HepG2 (cell line): Measurements from ENCODE around the gene HECTD4. TPM values are rescaled to one million over a fixed set of nuclear protein-coding genes. Genes with fewer than 3 reads are reported as not detected.

ENCODE experiments used
- ATAC-seq: fragments of 200-7000 bp; cut with Tn5 transposase; 3 replicates; pipeline ENCODE4 v1.9.1; 2020; ENCODE audit warnings: mild to moderate bottlenecking, moderate library complexity
- BruUV-seq: library from RNA; stranded (reverse); fragments of 400-500 nt; replicated peaks from 2 replicates; lab custom pipeline; 2021; lab: Mats Ljungman, UMichigan
- CTCF ChIA-PET: fragments of 300-600 bp; formaldehyde crosslinking; extraction: SDS; loops from one replicate; lab custom pipeline; 2021; ENCODE audit warnings: low total read pairs, inconsistent platforms, low intra/inter-chr PET ratio; lab: Yijun Ruan, JAX
- POLR2A ChIA-PET: fragments of 350-600 bp; sonication (Branson Sonifier 250); formaldehyde crosslinking; loops from one replicate; lab custom pipeline; 2020; ENCODE audit warnings: antibody characterized with exemption, inconsistent platforms; lab: Yijun Ruan, JAX
- DNase-seq: peaks from one replicate; pipeline ENCODE4 v3.0.0-alpha.2; 2015; ENCODE audit warnings: low spot score
- FAIRE-seq: peaks from 3 replicates; lab custom pipeline; 2011; peaks lifted over from hg19 to GRCh38; lab: Jason Lieb, UNC
- H2AFZ ChIP-seq: one replicate; pipeline ENCODE4 v1.6.1; 2011; ENCODE audit warnings: low read length, inconsistent platforms
- H3K27ac ChIP-seq: fragments of 300-600 bp; 3 replicates; pipeline ENCODE4 v1.8.0; 2011; ENCODE audit warnings: mixed run types, mild to moderate bottlenecking, mixed read lengths, low read length, inconsistent platforms; ENCODE audit not compliant: insufficient read depth; ENCODE audit errors: extremely low read length
- H3K27me3 ChIP-seq, 2 experiments: fragments of 200-600 bp in 1 of 2; 2 replicates in 1 of 2; 3 replicates in 1 of 2; pipeline versions ENCODE4 v1.6.0 to v1.8.0; 2011; ENCODE audit warnings: low read length in 2 of 2, mild to moderate bottlenecking in 2 of 2, moderate library complexity in 2 of 2, inconsistent platforms in 1 of 2; ENCODE audit not compliant: insufficient read depth in 2 of 2, control insufficient read depth in 1 of 2
- H3K36me3 ChIP-seq, 2 experiments: fragments of 200-600 bp in 1 of 2; replicated peaks in 1 of 2; 2 replicates in 1 of 2; 3 replicates in 1 of 2; pipeline versions ENCODE4 v1.5.1 to v1.8.0; 2011; ENCODE audit warnings: low read length in 2 of 2, inconsistent platforms in 1 of 2; ENCODE audit not compliant: insufficient read depth in 2 of 2, control insufficient read depth in 1 of 2
- H3K4me1 ChIP-seq: 2 replicates; pipeline ENCODE4 v1.5.1; 2012; ENCODE audit warnings: low read length, inconsistent platforms; ENCODE audit not compliant: insufficient read depth
- H3K4me2 ChIP-seq: 2 replicates; pipeline ENCODE4 v1.6.0; 2011; ENCODE audit warnings: low read depth, low read length, inconsistent platforms
- H3K4me3 ChIP-seq, 3 experiments: fragments of 200-600 bp in 1 of 3; sonication (generic), shearing (Covaris generic) in 1 of 3; replicated peaks in 1 of 3; 2 replicates each; pipeline ENCODE4 v1.5.1; 2011 to 2016; ENCODE audit warnings: low read length in 3 of 3, inconsistent platforms in 2 of 3, low read depth in 2 of 3, mild to moderate bottlenecking in 2 of 3, control low read depth in 1 of 3, mixed read lengths in 1 of 3; ENCODE audit not compliant: insufficient read depth in 1 of 3
- H3K79me2 ChIP-seq: one replicate; pipeline ENCODE4 v1.6.1; 2011; ENCODE audit warnings: low read length, inconsistent platforms; ENCODE audit not compliant: insufficient read depth
- H3K9ac ChIP-seq: 2 replicates; pipeline ENCODE4 v1.6.0; 2011; ENCODE audit warnings: mild to moderate bottlenecking, low read depth, low read length, inconsistent platforms; ENCODE audit not compliant: insufficient read depth
- H3K9me3 ChIP-seq: 2 replicates; pipeline ENCODE4 v1.5.1; 2012; ENCODE audit warnings: mild to moderate bottlenecking, low read length
- H4K20me1 ChIP-seq: 2 replicates; pipeline ENCODE4 v1.6.0; 2011; ENCODE audit warnings: inconsistent platforms, mild to moderate bottlenecking, low read length, moderate library complexity; ENCODE audit not compliant: insufficient read depth
- EP300 ChIP-seq, 3 experiments: sonication (generic) in 1 of 3; formaldehyde crosslinking in 1 of 3; IDR thresholded peaks; 2 replicates each; pipeline versions ENCODE4 v1.5.1 to v1.6.1; 2011 to 2020; ENCODE audit warnings: low read depth in 2 of 3, low read length in 2 of 3, borderline replicate concordance in 1 of 3, improper control_type of control experiment in 1 of 3, mild to moderate bottlenecking in 1 of 3, missing genetic modification reagents in 1 of 3, moderate library complexity in 1 of 3
- KAT8 ChIP-seq: IDR thresholded peaks from 2 replicates; pipeline ENCODE4 v1.6.1; 2016; ENCODE audit warnings: missing genetic modification reagents, missing compliant biosample characterization
- KDM3A ChIP-seq: IDR thresholded peaks from 2 replicates; pipeline ENCODE4 v1.6.1; 2018; ENCODE audit warnings: low read depth, missing compliant biosample characterization
- MAF1 ChIP-seq: sonication (generic); formaldehyde crosslinking; IDR thresholded peaks from 2 replicates; pipeline ENCODE4 v1.5.0; 2020; ENCODE audit warnings: missing genetic modification reagents, borderline replicate concordance
- NFIC ChIP-seq: IDR thresholded peaks from 2 replicates; pipeline ENCODE4 v1.6.1; 2012; ENCODE audit warnings: mild to moderate bottlenecking, low read length, inconsistent platforms
- PAXIP1 ChIP-seq: sonication (generic); formaldehyde crosslinking; conservative IDR thresholded peaks from 2 replicates; pipeline ENCODE4 v1.4.0; 2020; ENCODE audit warnings: mild to moderate bottlenecking, missing genetic modification reagents, moderate library complexity
- POGZ ChIP-seq: sonication (generic); formaldehyde crosslinking; IDR thresholded peaks from 2 replicates; pipeline ENCODE4 v1.4.0; 2020; ENCODE audit warnings: mild to moderate bottlenecking, missing genetic modification reagents
- SALL1 ChIP-seq: sonication (generic); formaldehyde crosslinking; IDR thresholded peaks from 2 replicates; pipeline ENCODE4 v1.8.0; 2022; ENCODE audit warnings: mild to moderate bottlenecking, missing genetic modification reagents
- TCF7L2 ChIP-seq: IDR thresholded peaks from 2 replicates; pipeline ENCODE4 v1.6.1; 2011; ENCODE audit warnings: mild to moderate bottlenecking, low read depth, low read length, moderate library complexity
- ZBTB44 ChIP-seq: sonication (generic); formaldehyde crosslinking; IDR thresholded peaks from 2 replicates; pipeline ENCODE4 v1.4.0; 2020; ENCODE audit warnings: missing genetic modification reagents
- ZC3H4 ChIP-seq: sonication (generic); formaldehyde crosslinking; IDR thresholded peaks from 2 replicates; pipeline ENCODE4 v1.4.0; 2020; ENCODE audit warnings: missing genetic modification reagents, borderline replicate concordance
- ZNF12 ChIP-seq: sonication (generic); formaldehyde crosslinking; IDR thresholded peaks from 2 replicates; pipeline ENCODE4 v1.5.0; 2020; ENCODE audit warnings: missing genetic modification reagents
- ZNF484 ChIP-seq: sonication (generic); formaldehyde crosslinking; IDR thresholded peaks from 2 replicates; pipeline ENCODE4 v1.5.1; 2020; ENCODE audit warnings: mild to moderate bottlenecking, low read depth, missing genetic modification reagents, borderline replicate concordance
- ZNF768 ChIP-seq: sonication (generic); formaldehyde crosslinking; IDR thresholded peaks from 2 replicates; pipeline ENCODE4 v1.4.0; 2020; ENCODE audit warnings: missing genetic modification reagents
- WGBS: methylation state at CpG from one replicate; pipeline ENCODE4 v1.1.6; 2017; ENCODE audit warnings: low lambda C conversion rate; 5-methylcytosine and 5-hydroxymethylcytosine counted together
- in situ Hi-C: cut with HindIII; loops from 2 replicates; pipeline ENCODE4 v1.10.0; 2017; ENCODE audit warnings: low pct_unique_long_range_greater_than_20kb; ENCODE audit not compliant: extremely low pct_ligation_motif_present
- intact Hi-C: fragments of 100-400 bp; cut with micrococcal nuclease; formaldehyde crosslinking; loops from one replicate; pipeline ENCODE4 v1.10.0; 2022; ENCODE audit not compliant: unreplicated experiment
- polyA plus RNA-seq, 8 experiments: library from polyadenylated mRNA; depleted of rRNA in 3 of 8; stranded (reverse) in 7 of 8; unstranded in 1 of 8; fragments of >200 nt; fragmentation: Illumina TruSeq in 4 of 8; extraction: Trizol in 4 of 8; gene quantifications; 2 replicates each; pipeline versions ENCODE4 v1.2.1 to v1.2.3, GENCODE V29; 2011 to 2016; ENCODE audit warnings: low read depth in 4 of 8, missing spikeins in 1 of 8, mixed read lengths in 1 of 8; ENCODE audit not compliant: insufficient read depth in 1 of 8
- total RNA-seq, 5 experiments: library from RNA; depleted of rRNA; stranded (reverse); fragments of >200 nt; fragmentation: Illumina TruSeq; extraction: Trizol; gene quantifications; 2 replicates each; pipeline ENCODE4 v1.2.3, GENCODE V29; 2016; ENCODE audit warnings: low read depth in 1 of 5
- TF ChIP-seq, protein P1 (sequence below): sonication (generic); formaldehyde crosslinking; IDR thresholded peaks from 2 replicates; pipeline ENCODE4 v1.4.0; 2020; ENCODE audit warnings: missing genetic modification reagents

The HECTD4 gene
- total and polyA plus RNA-seq, 2 of the 13 experiments (the other 11 are each of a cell fraction or from before 2014, with no cell fraction given), result 9.0 to 11.4 TPM

DNA sequence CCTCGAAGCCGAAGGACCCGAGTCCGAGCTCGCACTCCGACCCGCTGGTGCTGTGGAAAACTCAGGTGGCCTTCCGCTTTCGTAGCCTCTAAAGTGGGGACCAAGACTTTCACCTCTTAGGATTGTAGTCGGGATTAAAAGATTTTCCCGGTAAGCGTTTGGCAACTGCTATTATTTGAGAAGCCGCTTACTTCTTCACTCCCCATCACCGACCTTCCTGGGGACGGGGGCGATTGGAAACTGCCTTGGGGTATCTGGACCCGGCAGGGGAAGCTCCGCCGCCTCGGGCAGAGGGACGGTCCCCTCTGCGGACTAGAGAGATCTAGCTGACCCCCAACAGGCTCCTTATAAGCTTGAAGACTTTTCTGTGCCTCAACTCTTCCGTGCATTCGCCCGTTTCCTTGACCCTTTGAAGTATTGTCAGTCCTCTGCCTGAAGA, 256.2 kb downstream of the HECTD4 start (continued):
- no peak for TF ChIP-seq KAT8
- 0 out of 2 replicates have a peak, but pooled peaks have one; percentile 5 for TF ChIP-seq ZNF484 (CRISPR knock-in tag)

GRCh38 chr12:112125250-112125999, 256.8 kb downstream of the HECTD4 start, which contains the start of gene TRAFD1:
Gene TRAFD1, plus strand, starts transcription at chr12:112125560. Its CDS starts 4,963 bp downstream, at chr12:112130523.
- peak; percentile 67 for FAIRE-seq
- no peaks in the 10 kb centered on the region for H4K20me1 ChIP-seq
- H3K27me3 ChIP-seq, result no peaks in the 10 kb centered on the region
- WGBS, result under 1% methylated on average over 10 of the region's 63 CpGs
- ATAC-seq, result peak; percentile 99
- H2AFZ ChIP-seq, result no peak within 1 kb of the TSS
- H3K4me1 ChIP-seq, result peaks cover 54% of the 10 kb centered on the region
- peak; percentile 94 for DNase-seq
- BruUV-seq, result TSS peak; percentile 83
- ChIA-PET POLR2A (interaction anchor here (0.5 to 7.1 kb wide), 8 partner anchors 10 to 440 kb away, joined by 3 to 85 read pairs (median 4); partner anchors contain the start of genes ACAD10, BRAP, ERP29 and NAA25), CTCF (no interaction called here)
- H3K36me3 ChIP-seq, result no peaks in the 10 kb centered on the region
- peaks cover 10% of the 10 kb centered on the region for H3K79me2 ChIP-seq
- H3K9me3 ChIP-seq, result no peaks in the 10 kb centered on the region
- peak within 1 kb of the TSS; percentile 89 for H3K9ac ChIP-seq
- intact Hi-C loops (no loop called here), in situ Hi-C loops (no loop called here)
- H3K4me3 ChIP-seq, result peak within 1 kb of the TSS; percentile 79 to 93 (median 81)
- peak within 1 kb of the TSS; percentile 96 for H3K4me2 ChIP-seq
- H3K27ac ChIP-seq, result peak within 1 kb of the TSS; percentile 61
- TF ChIP-seq KDM3A (CRISPR knock-in tag) (no peak), SALL1 (peak; percentile 91), NFIC (no peak), ZNF768 (CRISPR knock-in tag) (peak; percentile 56; the same call in 1 of the 2 replicates), PAXIP1 (peak; percentile 40; the same call in 1 of the 2 replicates), TCF7L2 (no peak), EP300 (IDR thresholded peaks at IDR 0.05; ENCODE audit: low read depth in 2 of 2, low read length in 2 of 2) (no peak), EP300 (CRISPR knock-in tag; IDR thresholded peaks at IDR 0.05; ENCODE audit: borderline replicate concordance) (no peak), ZC3H4 (CRISPR knock-in tag) (no peak), POGZ (CRISPR knock-in tag) (peak; percentile 57; the same call in 1 of the 2 replicates), ZNF12 (CRISPR knock-in tag) (0 out of 2 replicates have a peak, but pooled peaks have one; percentile 15), MAF1 (CRISPR knock-in tag) (peak; percentile 68; the same call in 1 of the 2 replicates), ZBTB44 (CRISPR knock-in tag) (no peak)
- TF ChIP-seq, protein P1, sequence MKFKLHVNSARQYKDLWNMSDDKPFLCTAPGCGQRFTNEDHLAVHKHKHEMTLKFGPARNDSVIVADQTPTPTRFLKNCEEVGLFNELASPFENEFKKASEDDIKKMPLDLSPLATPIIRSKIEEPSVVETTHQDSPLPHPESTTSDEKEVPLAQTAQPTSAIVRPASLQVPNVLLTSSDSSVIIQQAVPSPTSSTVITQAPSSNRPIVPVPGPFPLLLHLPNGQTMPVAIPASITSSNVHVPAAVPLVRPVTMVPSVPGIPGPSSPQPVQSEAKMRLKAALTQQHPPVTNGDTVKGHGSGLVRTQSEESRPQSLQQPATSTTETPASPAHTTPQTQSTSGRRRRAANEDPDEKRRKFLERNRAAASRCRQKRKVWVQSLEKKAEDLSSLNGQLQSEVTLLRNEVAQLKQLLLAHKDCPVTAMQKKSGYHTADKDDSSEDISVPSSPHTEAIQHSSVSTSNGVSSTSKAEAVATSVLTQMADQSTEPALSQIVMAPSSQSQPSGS (CRISPR knock-in tag), result no peak
